CD14-positive monocyte (primary cell): ENCODE results near the gene EEPD1. TPM values are rescaled to one million over a fixed set of nuclear protein-coding genes. Genes with fewer than 3 reads are reported as not detected.

ENCODE experiments used
- DNase-seq, 3 donors: peaks; one replicate each; pipeline ENCODE4 v3.0.0-alpha.2; 2011 to 2022
- H2AFZ ChIP-seq: 2 replicates; pipeline ENCODE4 v1.6.0; 2012; ENCODE audit warnings: mild to moderate bottlenecking, low read depth, low read length, inconsistent platforms; ENCODE audit not compliant: insufficient read depth, poor library complexity, severe bottlenecking
- H3K27ac ChIP-seq, 2 donors: 1 replicate in 1 of 2; 2 replicates in 1 of 2; pipeline ENCODE4 v1.5.1; 2012 to 2013; ENCODE audit warnings: low read length in 2 of 2, control low read depth in 1 of 2, inconsistent platforms in 1 of 2, low read depth in 1 of 2, mild to moderate bottlenecking in 1 of 2
- H3K27me3 ChIP-seq, 2 donors: one replicate each; pipeline versions ENCODE4 v1.6.0 to v1.6.1; 2011 to 2013; ENCODE audit warnings: low read length in 2 of 2; ENCODE audit not compliant: control insufficient read depth in 2 of 2, insufficient read depth in 2 of 2
- H3K36me3 ChIP-seq, 2 donors: replicated peaks in 1 of 2; 1 replicate in 1 of 2; 2 replicates in 1 of 2; pipeline versions ENCODE4 v1.5.1 to v1.6.1; 2012 to 2013; ENCODE audit warnings: low read length in 2 of 2, control low read depth in 1 of 2, inconsistent platforms in 1 of 2, mild to moderate bottlenecking in 1 of 2; ENCODE audit not compliant: insufficient read depth in 2 of 2, control insufficient read depth in 1 of 2
- H3K4me1 ChIP-seq, 2 donors: 1 replicate in 1 of 2; 2 replicates in 1 of 2; pipeline versions ENCODE4 v1.5.1 to v1.6.1; 2012 to 2013; ENCODE audit warnings: low read length in 2 of 2, control low read depth in 1 of 2, inconsistent platforms in 1 of 2, mild to moderate bottlenecking in 1 of 2, moderate library complexity in 1 of 2; ENCODE audit not compliant: insufficient read depth in 2 of 2, control insufficient read depth in 1 of 2
- H3K4me2 ChIP-seq: replicated peaks from 2 replicates; pipeline ENCODE3; 2012; ENCODE audit warnings: low read length, moderate library complexity, mild to moderate bottlenecking; ENCODE audit not compliant: poor library complexity, severe bottlenecking; ENCODE audit errors: extremely low read depth
- H3K4me3 ChIP-seq, 3 experiments: fragments of 200-600 bp in 1 of 3; sonication (generic) in 1 of 3; replicated peaks in 1 of 3; 1 replicate in 2 of 3; 2 replicates in 1 of 3; pipeline ENCODE4 v1.5.1; 2011 to 2013; ENCODE audit warnings: low read length in 3 of 3, mild to moderate bottlenecking in 3 of 3, control low read depth in 2 of 3, low read depth in 2 of 3, inconsistent platforms in 1 of 3, moderate library complexity in 1 of 3
- H3K79me2 ChIP-seq: 2 replicates; pipeline ENCODE4 v1.6.0; 2012; ENCODE audit warnings: mild to moderate bottlenecking, control low read depth, inconsistent platforms, low read length, moderate library complexity; ENCODE audit not compliant: insufficient read depth
- H3K9ac ChIP-seq: 2 replicates; pipeline ENCODE4 v1.6.0; 2017; ENCODE audit warnings: low read length, mild to moderate bottlenecking; ENCODE audit not compliant: insufficient read depth, poor library complexity, severe bottlenecking
- H3K9me3 ChIP-seq, 2 donors: replicated peaks in 1 of 2; 1 replicate in 1 of 2; 2 replicates in 1 of 2; pipeline versions ENCODE4 v1.5.1 to v1.6.1; 2012 to 2013; ENCODE audit warnings: low read length in 2 of 2, control low read depth in 1 of 2; ENCODE audit not compliant: control insufficient read depth in 1 of 2, insufficient read depth in 1 of 2
- H4K20me1 ChIP-seq: 2 replicates; pipeline ENCODE4 v1.6.0; 2012; ENCODE audit warnings: mild to moderate bottlenecking, low read length, control low read depth, moderate library complexity; ENCODE audit not compliant: insufficient read depth
- H3K27ac Mint-ChIP-seq, 7 donors: one replicate each; pipeline ENCODE4 v1.8.0; 2020; ENCODE audit warnings: mild to moderate bottlenecking in 7 of 7, mixed read lengths in 7 of 7, moderate library complexity in 6 of 7, inconsistent platforms in 2 of 7
- H3K27me3 Mint-ChIP-seq, 3 donors: one replicate each; pipeline ENCODE4 v1.8.0; 2021 to 2022; ENCODE audit warnings: low read depth in 3 of 3, mild to moderate bottlenecking in 3 of 3, mixed read lengths in 3 of 3, moderate library complexity in 3 of 3, inconsistent platforms in 1 of 3
- H3K36me3 Mint-ChIP-seq, 2 donors: one replicate each; pipeline ENCODE4 v1.8.0; 2020; ENCODE audit warnings: mixed read lengths in 2 of 2, inconsistent platforms in 1 of 2, mild to moderate bottlenecking in 1 of 2
- H3K4me1 Mint-ChIP-seq: one replicate; pipeline ENCODE4 v1.8.0; 2020; ENCODE audit warnings: mild to moderate bottlenecking, mixed read lengths
- H3K4me3 Mint-ChIP-seq, 2 donors: one replicate each; pipeline ENCODE4 v1.8.0; 2020; ENCODE audit warnings: mild to moderate bottlenecking in 2 of 2, mixed read lengths in 2 of 2, moderate library complexity in 1 of 2
- H3K9me3 Mint-ChIP-seq, 7 donors: one replicate each; pipeline ENCODE4 v1.8.0; 2020 to 2022; ENCODE audit warnings: mixed read lengths in 7 of 7, mild to moderate bottlenecking in 6 of 7, moderate library complexity in 6 of 7, inconsistent platforms in 2 of 7
- CTCF ChIP-seq: fragments of 200-600 bp; IDR thresholded peaks from one replicate; pipeline ENCODE4 v1.8.0; 2022; ENCODE audit warnings: antibody characterized with exemption, mild to moderate bottlenecking
- WGBS: methylation state at CpG from one replicate; pipeline ENCODE4 v1.1.5; 2013; ENCODE audit warnings: missing lambda C conversion rate; ENCODE audit not compliant: insufficient coverage; 5-methylcytosine and 5-hydroxymethylcytosine counted together
- intact Hi-C, 2 donors: fragments of 100-400 bp; cut with micrococcal nuclease; formaldehyde crosslinking; loops; one replicate each; pipeline versions ENCODE4 v1.15.0 to v1.15.1; 2023
- polyA plus RNA-seq, 3 donors: library from polyadenylated mRNA; depleted of rRNA in 1 of 3; unstranded in 2 of 3; stranded (reverse) in 1 of 3; fragments of 300-500 nt in 2 of 3; fragments of >200 nt in 1 of 3; fragmentation: Illumina TruSeq in 2 of 3; gene quantifications; 1 replicate in 2 of 3; 2 replicates in 1 of 3; pipeline ENCODE4 v1.2.3, GENCODE V29; 2012 to 2021

EEPD1 gene
- polyA plus RNA-seq, 3 donors = 8.6 to 14.4 (median 12.6) TPM

- Histone ChIP-seq H3K9me3 (no peaks in the 10 kb centered on the region), H4K20me1 (no peaks in the 10 kb centered on the region), H3K9ac (no peak overlapping the region), H3K4me2 (no peak overlapping the region), H3K27me3 (no peaks in the 10 kb centered on the region), H3K4me3 (no peak overlapping the region), H3K36me3 (no peaks in the 10 kb centered on the region), H3K79me2 (no peaks in the 10 kb centered on the region), H3K4me1 (no peaks in the 10 kb centered on the region), H2AFZ (no peak overlapping the region), H3K27ac (no peak overlapping the region)
- DNase-seq = no peak
- Mint-ChIP-seq H3K9me3 (no peaks in the 10 kb centered on the region), H3K4me3 (no peak overlapping the region), H3K36me3 (no peaks in the 10 kb centered on the region), H3K4me1 (peaks cover 3% of the 10 kb centered on the region), H3K27me3 (peaks cover 1 to 6% (median 5%) of the 10 kb centered on the region in 3 donors), H3K27ac (no peak overlapping the region)
- TF ChIP-seq CTCF = no peak
- 100% methylated on average over 1 of the region's 7 CpGs for WGBS
- intact Hi-C loops = no loop called here
These were observed 158.5 kb downstream of the EEPD1 start for GRCh38 chr7:36311539-36311938.

- H3K27me3 ChIP-seq = no peaks in the 10 kb centered on the region
- H4K20me1 ChIP-seq = no peaks in the 10 kb centered on the region
- H3K4me1 ChIP-seq = no peaks in the 10 kb centered on the region
- H3K4me3 ChIP-seq = no peak overlapping the region
- Mint-ChIP-seq H3K4me3 (peak overlapping the region in 1 of 2 donors; percentile 35), H3K4me1 (peaks cover 3% of the 10 kb centered on the region), H3K36me3 (no peaks in the 10 kb centered on the region), H3K9me3 (no peaks in the 10 kb centered on the region), H3K27ac (no peak overlapping the region), H3K27me3 (peaks cover 1 to 5% (median 5%) of the 10 kb centered on the region in 3 donors)
- intact Hi-C loops = no loop called here
- no peak for TF ChIP-seq CTCF
- H3K9ac ChIP-seq = no peak overlapping the region
- H2AFZ ChIP-seq = no peak overlapping the region
- H3K79me2 ChIP-seq = no peaks in the 10 kb centered on the region
- DNase-seq = no peak
- no peaks in the 10 kb centered on the region for H3K36me3 ChIP-seq
- H3K9me3 ChIP-seq = no peaks in the 10 kb centered on the region
- H3K4me2 ChIP-seq = no peak overlapping the region
- no peak overlapping the region for H3K27ac ChIP-seq
- 95% methylated on average over 10 of the region's 15 CpGs for WGBS
These were observed 159.2 kb downstream of the EEPD1 start for GRCh38 chr7:36312064-36312914.
